ENCODE data around the gene DCXR. TPM values are rescaled to one million over a fixed set of nuclear protein-coding genes. Genes with fewer than 3 reads are reported as not detected.

Gene DCXR
- total and polyA plus RNA-seq, 2 experiments from 2014 or later = 86.9 to 137 TPM

DNA sequence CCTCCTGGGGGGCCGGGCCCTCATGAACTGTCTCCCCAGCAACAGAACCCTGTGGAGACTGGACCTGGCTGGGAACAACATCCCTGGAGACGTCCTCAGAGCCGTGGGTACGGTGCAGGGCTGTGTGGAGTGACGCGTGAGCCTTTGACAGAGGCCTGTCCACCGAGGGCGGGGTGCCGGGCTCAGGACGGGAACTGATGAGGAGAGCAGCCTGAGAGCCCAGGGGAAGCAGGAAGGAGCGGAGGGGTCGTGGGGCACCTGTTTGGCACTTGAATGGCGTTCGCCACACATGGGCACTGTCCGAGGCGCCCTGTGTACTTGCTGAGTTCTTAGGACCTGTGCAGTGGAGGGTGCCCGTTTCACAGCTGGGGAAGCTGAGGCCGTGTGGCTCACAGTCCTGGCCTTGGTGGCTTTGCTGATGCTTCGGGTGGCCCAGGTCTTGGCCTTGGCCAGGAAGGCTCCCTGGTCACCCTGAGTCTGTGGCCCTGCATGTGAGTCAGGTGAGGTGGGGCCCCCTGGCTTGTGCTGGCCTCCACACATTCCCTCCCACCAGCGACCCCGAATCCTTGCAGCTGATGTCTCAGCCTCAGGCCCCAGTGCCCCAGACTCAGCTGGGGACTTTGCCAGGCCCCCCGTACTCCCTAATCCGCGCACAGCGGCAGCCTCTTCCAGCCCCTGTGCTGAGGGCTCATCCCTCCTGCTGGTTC, 11.9 kb downstream of the DCXR start:
- H3F3A ChIP-seq (replicated peaks; ENCODE audit: low read depth) = peaks cover 15% of the 10 kb centered on the region
- no peaks in the 10 kb centered on the region for H3K36me3 ChIP-seq (ENCODE audit: insufficient read depth)
- H3K79me2 ChIP-seq (replicated peaks; ENCODE audit: insufficient read depth) = peaks cover 15% of the 10 kb centered on the region
- no peak overlapping the region for H3K4me3 ChIP-seq
- H3K27ac ChIP-seq (ENCODE audit: low read depth) = no peak overlapping the region
- no peak overlapping the region for H3K4me2 ChIP-seq
- H3K9me2 ChIP-seq (ENCODE audit: insufficient read depth) = no peaks in the 10 kb centered on the region
- H3K9me3 Mint-ChIP-seq = no peaks in the 10 kb centered on the region; the same call in 2 of the 3 replicates
- H3K4me3 Mint-ChIP-seq = no peak overlapping the region; the same call in 2 of the 3 replicates
- no peaks in the 10 kb centered on the region; the same call in 1 of the 3 replicates for H3K36me3 Mint-ChIP-seq (ENCODE audit: low read depth)
- H3K27me3 Mint-ChIP-seq (ENCODE audit: insufficient read depth, low read depth, poor library complexity) = peaks cover 25% of the 10 kb centered on the region
- DNase-seq (ENCODE audit: low spot score) (no peak), ATAC-seq (no peak)
- peaks cover 13% of the 10 kb centered on the region for H3K4me1 Mint-ChIP-seq
- peaks cover 5% of the 10 kb centered on the region; the same call in 1 of the 2 replicates for H3K4me1 ChIP-seq (ENCODE audit: insufficient read depth)
- H3K27ac Mint-ChIP-seq = no peak overlapping the region
- TF ChIP-seq, protein P1, sequence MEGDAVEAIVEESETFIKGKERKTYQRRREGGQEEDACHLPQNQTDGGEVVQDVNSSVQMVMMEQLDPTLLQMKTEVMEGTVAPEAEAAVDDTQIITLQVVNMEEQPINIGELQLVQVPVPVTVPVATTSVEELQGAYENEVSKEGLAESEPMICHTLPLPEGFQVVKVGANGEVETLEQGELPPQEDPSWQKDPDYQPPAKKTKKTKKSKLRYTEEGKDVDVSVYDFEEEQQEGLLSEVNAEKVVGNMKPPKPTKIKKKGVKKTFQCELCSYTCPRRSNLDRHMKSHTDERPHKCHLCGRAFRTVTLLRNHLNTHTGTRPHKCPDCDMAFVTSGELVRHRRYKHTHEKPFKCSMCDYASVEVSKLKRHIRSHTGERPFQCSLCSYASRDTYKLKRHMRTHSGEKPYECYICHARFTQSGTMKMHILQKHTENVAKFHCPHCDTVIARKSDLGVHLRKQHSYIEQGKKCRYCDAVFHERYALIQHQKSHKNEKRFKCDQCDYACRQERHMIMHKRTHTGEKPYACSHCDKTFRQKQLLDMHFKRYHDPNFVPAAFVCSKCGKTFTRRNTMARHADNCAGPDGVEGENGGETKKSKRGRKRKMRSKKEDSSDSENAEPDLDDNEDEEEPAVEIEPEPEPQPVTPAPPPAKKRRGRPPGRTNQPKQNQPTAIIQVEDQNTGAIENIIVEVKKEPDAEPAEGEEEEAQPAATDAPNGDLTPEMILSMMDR (conservative IDR thresholded peaks at IDR 0.05; ENCODE audit: low read depth in 2 of 2) = no peak
- TF ChIP-seq STAT1 (IDR thresholded peaks at IDR 0.05; ENCODE audit: unreplicated experiment) (no peak), NANOG (IDR thresholded peaks at IDR 0.05; ENCODE audit: borderline replicate concordance) (no peak), POLR2AphosphoS5 (IDR thresholded peaks at IDR 0.05; ENCODE audit: low read depth) (no peak), ZNF331 (CRISPR knock-in tag; IDR thresholded peaks at IDR 0.05; ENCODE audit: low read depth) (no peak), JUNB (IDR thresholded peaks at IDR 0.05; ENCODE audit: unreplicated experiment) (no peak), EZH2 (IDR thresholded peaks at IDR 0.05; ENCODE audit: low read depth, unreplicated experiment) (no peak)
- TF ChIP-seq, protein P2, sequence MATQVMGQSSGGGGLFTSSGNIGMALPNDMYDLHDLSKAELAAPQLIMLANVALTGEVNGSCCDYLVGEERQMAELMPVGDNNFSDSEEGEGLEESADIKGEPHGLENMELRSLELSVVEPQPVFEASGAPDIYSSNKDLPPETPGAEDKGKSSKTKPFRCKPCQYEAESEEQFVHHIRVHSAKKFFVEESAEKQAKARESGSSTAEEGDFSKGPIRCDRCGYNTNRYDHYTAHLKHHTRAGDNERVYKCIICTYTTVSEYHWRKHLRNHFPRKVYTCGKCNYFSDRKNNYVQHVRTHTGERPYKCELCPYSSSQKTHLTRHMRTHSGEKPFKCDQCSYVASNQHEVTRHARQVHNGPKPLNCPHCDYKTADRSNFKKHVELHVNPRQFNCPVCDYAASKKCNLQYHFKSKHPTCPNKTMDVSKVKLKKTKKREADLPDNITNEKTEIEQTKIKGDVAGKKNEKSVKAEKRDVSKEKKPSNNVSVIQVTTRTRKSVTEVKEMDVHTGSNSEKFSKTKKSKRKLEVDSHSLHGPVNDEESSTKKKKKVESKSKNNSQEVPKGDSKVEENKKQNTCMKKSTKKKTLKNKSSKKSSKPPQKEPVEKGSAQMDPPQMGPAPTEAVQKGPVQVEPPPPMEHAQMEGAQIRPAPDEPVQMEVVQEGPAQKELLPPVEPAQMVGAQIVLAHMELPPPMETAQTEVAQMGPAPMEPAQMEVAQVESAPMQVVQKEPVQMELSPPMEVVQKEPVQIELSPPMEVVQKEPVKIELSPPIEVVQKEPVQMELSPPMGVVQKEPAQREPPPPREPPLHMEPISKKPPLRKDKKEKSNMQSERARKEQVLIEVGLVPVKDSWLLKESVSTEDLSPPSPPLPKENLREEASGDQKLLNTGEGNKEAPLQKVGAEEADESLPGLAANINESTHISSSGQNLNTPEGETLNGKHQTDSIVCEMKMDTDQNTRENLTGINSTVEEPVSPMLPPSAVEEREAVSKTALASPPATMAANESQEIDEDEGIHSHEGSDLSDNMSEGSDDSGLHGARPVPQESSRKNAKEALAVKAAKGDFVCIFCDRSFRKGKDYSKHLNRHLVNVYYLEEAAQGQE (IDR thresholded peaks at IDR 0.05; ENCODE audit: unreplicated experiment) = no peak
- TF ChIP-seq, protein P3, sequence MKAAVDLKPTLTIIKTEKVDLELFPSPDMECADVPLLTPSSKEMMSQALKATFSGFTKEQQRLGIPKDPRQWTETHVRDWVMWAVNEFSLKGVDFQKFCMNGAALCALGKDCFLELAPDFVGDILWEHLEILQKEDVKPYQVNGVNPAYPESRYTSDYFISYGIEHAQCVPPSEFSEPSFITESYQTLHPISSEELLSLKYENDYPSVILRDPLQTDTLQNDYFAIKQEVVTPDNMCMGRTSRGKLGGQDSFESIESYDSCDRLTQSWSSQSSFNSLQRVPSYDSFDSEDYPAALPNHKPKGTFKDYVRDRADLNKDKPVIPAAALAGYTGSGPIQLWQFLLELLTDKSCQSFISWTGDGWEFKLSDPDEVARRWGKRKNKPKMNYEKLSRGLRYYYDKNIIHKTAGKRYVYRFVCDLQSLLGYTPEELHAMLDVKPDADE (IDR thresholded peaks at IDR 0.05) = no peak
- H3K27me3 ChIP-seq (ENCODE audit: insufficient read depth) = no peaks in the 10 kb centered on the region
- peaks cover 3% of the 10 kb centered on the region; the same call in 1 of the 2 replicates for H4K20me1 ChIP-seq (replicated peaks; ENCODE audit: insufficient read depth)
- no peak overlapping the region for H2AFZ ChIP-seq

Measured in GM23338 (cell line).